OCI-LY7 (cell line): Measurements from ENCODE around the gene NPEPL1. TPM values are rescaled to one million over a fixed set of nuclear protein-coding genes. Genes with fewer than 3 reads are reported as not detected.

Experiments
- BruUV-seq: library from RNA; stranded (reverse); fragments of 400-500 nt; replicated peaks from 2 replicates; lab custom pipeline; 2021; lab: Mats Ljungman, UMichigan
- CTCF ChIA-PET: fragments of 300-600 bp; sonication (Branson Sonifier 250); formaldehyde crosslinking; loops from one replicate; lab custom pipeline; 2022; ENCODE audit warnings: antibody characterized with exemption; ENCODE audit not compliant: unreplicated experiment; lab: Charles Lee
- POLR2A ChIA-PET: fragments of 300-600 bp; sonication (Branson Sonifier 250); formaldehyde crosslinking; loops from one replicate; lab custom pipeline; 2022; ENCODE audit warnings: antibody characterized with exemption; lab: Charles Lee
- DNase-seq: peaks from one replicate; pipeline ENCODE4 v3.0.0-alpha.2; 2015; ENCODE audit warnings: low spot score
- H2AFZ ChIP-seq: fragments of 200-600 bp; sonication (generic), shearing (Covaris generic); 2 replicates; pipeline ENCODE4 v1.6.1; 2014; ENCODE audit warnings: mild to moderate bottlenecking, antibody characterized with exemption, low read length, moderate library complexity
- H3K27ac ChIP-seq: fragments of 200-600 bp; sonication (generic); 2 replicates; pipeline ENCODE4 v1.5.1; 2014; ENCODE audit warnings: mixed run types, low read depth, mild to moderate bottlenecking, moderate library complexity, low read length, inconsistent platforms; ENCODE audit not compliant: poor library complexity, severe bottlenecking
- H3K36me3 ChIP-seq: fragments of 200-600 bp; sonication (generic); 2 replicates; pipeline ENCODE4 v1.6.1; 2014; ENCODE audit warnings: mild to moderate bottlenecking, antibody characterized with exemption, low read length, moderate library complexity, mixed read lengths; ENCODE audit not compliant: insufficient read depth
- H3K4me1 ChIP-seq: fragments of 200-600 bp; sonication (generic); 2 replicates; pipeline ENCODE4 v1.5.1; 2014; ENCODE audit warnings: mild to moderate bottlenecking, low read length; ENCODE audit not compliant: insufficient read depth, poor library complexity, severe bottlenecking
- H3K4me2 ChIP-seq: fragments of 200-600 bp; sonication (generic); 2 replicates; pipeline ENCODE4 v1.6.1; 2014; ENCODE audit warnings: mild to moderate bottlenecking, low read length
- H3K4me3 ChIP-seq: fragments of 200-600 bp; sonication (generic); 2 replicates; pipeline ENCODE4 v1.5.1; 2014; ENCODE audit warnings: mild to moderate bottlenecking, low read depth, low read length; ENCODE audit not compliant: poor library complexity, severe bottlenecking
- H3K79me2 ChIP-seq: fragments of 200-600 bp; sonication (generic); 2 replicates; pipeline ENCODE4 v1.6.1; 2016; ENCODE audit warnings: low read depth, mild to moderate bottlenecking, low read length, moderate library complexity, mixed read lengths; ENCODE audit not compliant: insufficient read depth
- H3K9me2 ChIP-seq: fragments of 200-600 bp; sonication (generic); 2 replicates; pipeline ENCODE4 v1.6.1; 2016; ENCODE audit warnings: mild to moderate bottlenecking, low read length, mixed read lengths; ENCODE audit not compliant: insufficient read depth
- H3K9me3 ChIP-seq: fragments of 200-600 bp; sonication (generic); 2 replicates; pipeline ENCODE4 v1.6.1; 2014; ENCODE audit warnings: mild to moderate bottlenecking, mixed run types, low read length, mixed read lengths
- H4K20me1 ChIP-seq: fragments of 200-600 bp; sonication (generic); 2 replicates; pipeline ENCODE4 v1.6.1; 2014; ENCODE audit warnings: mild to moderate bottlenecking, antibody characterized with exemption, low read length, moderate library complexity, mixed read lengths; ENCODE audit not compliant: insufficient read depth
- EZH2phosphoT487 ChIP-seq: fragments of 200-600 bp; sonication (generic); IDR thresholded peaks from 2 replicates; pipeline ENCODE4 v1.6.1; 2018; ENCODE audit warnings: low read depth, borderline replicate concordance, mild to moderate bottlenecking, mixed run types, antibody characterized with exemption, low read length, moderate library complexity, mixed read lengths
- intact Hi-C: fragments of 100-400 bp; cut with micrococcal nuclease; formaldehyde crosslinking; loops from one replicate; pipeline ENCODE4 v1.10.0; 2022; ENCODE audit not compliant: unreplicated experiment
- total RNA-seq, 2 experiments: library from RNA; depleted of rRNA in 1 of 2; stranded (reverse); fragments of >200 nt in 1 of 2; shearing (Covaris generic) in 1 of 2; gene quantifications; 2 replicates each; pipeline ENCODE4 v1.2.3, GENCODE V29; 2014 to 2022
- TF ChIP-seq, protein P1 (sequence below): fragments of 200-600 bp; sonication (generic); conservative IDR thresholded peaks from 2 replicates; pipeline ENCODE4 v1.5.1; 2014; ENCODE audit warnings: mild to moderate bottlenecking, antibody characterized with exemption, low read length, moderate library complexity, mixed read lengths

Gene NPEPL1
- total RNA-seq, 2 experiments from 2014 or later = 3.4 to 11.5 TPM

DNA sequence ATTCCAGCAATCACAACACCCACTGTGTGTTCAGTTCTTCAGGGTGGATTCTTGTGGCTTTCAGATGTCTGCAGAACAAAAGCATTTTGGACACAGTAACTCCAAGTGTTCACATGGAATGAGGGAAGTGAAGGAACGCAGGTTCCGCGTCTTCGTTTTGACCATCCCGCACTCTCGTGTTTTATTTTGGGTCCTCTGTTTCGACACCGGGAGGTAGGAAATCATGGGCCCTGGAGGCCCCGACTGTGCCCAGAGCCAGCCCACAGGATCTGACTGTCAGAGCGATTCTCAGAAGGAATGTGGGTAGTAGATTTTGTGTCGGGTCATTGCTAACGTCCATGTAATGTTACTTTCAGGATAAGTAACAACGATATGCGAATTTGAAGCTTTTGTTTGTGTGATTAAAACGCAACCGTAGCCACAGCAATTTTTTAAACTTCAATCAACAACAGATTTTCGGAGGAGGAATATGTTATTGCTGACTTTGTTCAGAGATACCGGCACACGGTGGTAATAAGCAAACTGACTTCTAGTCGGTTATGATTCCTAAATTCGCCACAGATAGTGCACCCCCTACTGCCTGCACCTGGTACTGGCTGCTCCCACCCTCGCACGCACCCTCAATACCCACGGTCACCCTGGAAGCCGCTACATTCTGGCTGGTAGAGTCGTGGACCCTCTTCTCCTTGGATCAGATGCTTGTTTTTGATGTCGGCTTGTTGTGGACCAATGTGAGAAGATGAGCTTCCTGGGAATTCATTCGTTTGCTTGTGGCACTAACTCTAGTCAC is 10.5 kb downstream of the NPEPL1 start:
- H3K4me3 ChIP-seq = no peak overlapping the region
- no peaks in the 10 kb centered on the region for H3K4me1 ChIP-seq
- no peaks in the 10 kb centered on the region for H3K79me2 ChIP-seq
- H3K9me3 ChIP-seq = no peaks in the 10 kb centered on the region
- H2AFZ ChIP-seq = no peak overlapping the region
- intact Hi-C loops = no loop called here
- no peak overlapping the region for H3K27ac ChIP-seq
- DNase-seq = no peak
- ChIA-PET CTCF (interaction anchor here (0.7 kb wide), 1 partner anchor 55 kb away, joined by 3 read pairs; no protein-coding TSS in a partner anchor), POLR2A (interaction anchor here (0.6 to 1.4 kb wide), 3 partner anchors 12 to 47 kb away, joined by 3 to 4 read pairs (median 3); no protein-coding TSS in a partner anchor)
- no peaks in the 10 kb centered on the region for H4K20me1 ChIP-seq
- H3K9me2 ChIP-seq = no peaks in the 10 kb centered on the region
- H3K36me3 ChIP-seq = no peaks in the 10 kb centered on the region
- BruUV-seq = no TSS peak
- H3K4me2 ChIP-seq = no peak overlapping the region
- TF ChIP-seq, protein P1, sequence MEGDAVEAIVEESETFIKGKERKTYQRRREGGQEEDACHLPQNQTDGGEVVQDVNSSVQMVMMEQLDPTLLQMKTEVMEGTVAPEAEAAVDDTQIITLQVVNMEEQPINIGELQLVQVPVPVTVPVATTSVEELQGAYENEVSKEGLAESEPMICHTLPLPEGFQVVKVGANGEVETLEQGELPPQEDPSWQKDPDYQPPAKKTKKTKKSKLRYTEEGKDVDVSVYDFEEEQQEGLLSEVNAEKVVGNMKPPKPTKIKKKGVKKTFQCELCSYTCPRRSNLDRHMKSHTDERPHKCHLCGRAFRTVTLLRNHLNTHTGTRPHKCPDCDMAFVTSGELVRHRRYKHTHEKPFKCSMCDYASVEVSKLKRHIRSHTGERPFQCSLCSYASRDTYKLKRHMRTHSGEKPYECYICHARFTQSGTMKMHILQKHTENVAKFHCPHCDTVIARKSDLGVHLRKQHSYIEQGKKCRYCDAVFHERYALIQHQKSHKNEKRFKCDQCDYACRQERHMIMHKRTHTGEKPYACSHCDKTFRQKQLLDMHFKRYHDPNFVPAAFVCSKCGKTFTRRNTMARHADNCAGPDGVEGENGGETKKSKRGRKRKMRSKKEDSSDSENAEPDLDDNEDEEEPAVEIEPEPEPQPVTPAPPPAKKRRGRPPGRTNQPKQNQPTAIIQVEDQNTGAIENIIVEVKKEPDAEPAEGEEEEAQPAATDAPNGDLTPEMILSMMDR = peak; percentile 67
- no peak for TF ChIP-seq EZH2phosphoT487

DNA sequence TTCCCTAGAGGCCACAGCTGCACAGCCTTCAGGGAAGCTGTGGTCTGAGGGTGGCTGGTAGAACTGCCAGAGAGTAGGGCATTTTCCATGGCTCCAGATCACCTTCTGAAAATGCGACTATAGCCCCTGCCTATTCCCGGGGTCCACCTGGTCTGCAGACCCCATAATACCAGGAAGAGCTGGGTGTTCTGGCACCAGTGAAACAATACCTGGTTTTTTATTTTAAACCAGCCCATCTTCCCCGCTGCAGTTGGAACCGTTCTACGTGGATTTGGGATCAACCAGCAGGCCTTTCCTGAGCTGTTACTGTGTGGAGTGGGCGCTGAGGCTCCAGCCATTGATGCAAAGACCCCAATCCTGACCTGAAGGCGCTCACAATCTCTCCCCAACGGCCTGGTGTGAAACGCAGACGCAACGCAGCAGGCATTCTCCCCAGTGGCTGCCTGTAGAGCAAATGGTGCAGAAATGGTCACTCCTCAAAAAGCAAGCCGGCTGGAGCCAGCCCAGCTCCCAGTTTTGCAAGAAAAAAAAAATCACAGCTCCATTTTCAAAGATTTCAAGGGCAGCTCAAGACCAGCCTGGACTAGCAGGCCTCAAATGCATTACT is 11.3 kb downstream of the NPEPL1 start:
- Histone ChIP-seq H3K79me2 (no peaks in the 10 kb centered on the region), H3K9me3 (no peaks in the 10 kb centered on the region), H3K4me2 (no peak overlapping the region), H4K20me1 (no peaks in the 10 kb centered on the region), H3K27ac (no peak overlapping the region), H3K4me1 (no peaks in the 10 kb centered on the region), H3K4me3 (no peak overlapping the region), H3K9me2 (no peaks in the 10 kb centered on the region), H3K36me3 (no peaks in the 10 kb centered on the region), H2AFZ (no peak overlapping the region)
- intact Hi-C loops = no loop called here
- no peak for DNase-seq
- TF ChIP-seq EZH2phosphoT487 = no peak
- TF ChIP-seq, protein P1 = no peak
- CTCF ChIA-PET = interaction anchor here (0.7 kb wide), 1 partner anchor 56 kb away, joined by 3 read pairs; no protein-coding TSS in a partner anchor
- POLR2A ChIA-PET = interaction anchor here (1.4 kb wide), 1 partner anchor 11 kb away, joined by 4 read pairs; no protein-coding TSS in a partner anchor
- no TSS peak for BruUV-seq
